DOHH2 (cell line): Measurements from ENCODE around the gene TECRL.

ENCODE experiments used
- EZH2phosphoT487 ChIP-seq: fragments of 200-600 bp; sonication (generic); IDR thresholded peaks from 2 replicates; pipeline ENCODE4 v1.6.1; 2017; ENCODE audit warnings: borderline replicate concordance, mild to moderate bottlenecking, antibody characterized with exemption, low read length, moderate library complexity, mixed read lengths
- TF ChIP-seq, protein P1 (sequence below): fragments of 200-600 bp; sonication (generic); IDR thresholded peaks from one replicate; pipeline ENCODE4 v1.5.1; 2014; ENCODE audit warnings: antibody characterized with exemption, mild to moderate bottlenecking, low read depth, low read length; ENCODE audit not compliant: poor library complexity, severe bottlenecking

DNA sequence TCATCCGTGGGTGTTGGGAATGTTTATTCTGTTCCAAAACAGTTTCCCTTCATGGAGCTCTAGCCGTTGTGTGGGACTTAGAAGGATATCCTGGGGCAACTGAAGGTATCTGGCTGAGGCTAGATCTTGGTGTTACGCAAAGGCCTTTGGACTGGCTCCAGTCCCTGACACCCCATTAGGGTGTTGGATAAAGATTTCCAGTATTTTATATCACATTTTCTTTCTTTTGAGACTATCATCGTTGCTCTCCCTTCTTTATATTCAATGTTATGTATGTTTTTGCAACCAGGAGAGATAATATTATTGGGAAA, 103.0 kb downstream of the TECRL start:
- TF ChIP-seq, protein P1, sequence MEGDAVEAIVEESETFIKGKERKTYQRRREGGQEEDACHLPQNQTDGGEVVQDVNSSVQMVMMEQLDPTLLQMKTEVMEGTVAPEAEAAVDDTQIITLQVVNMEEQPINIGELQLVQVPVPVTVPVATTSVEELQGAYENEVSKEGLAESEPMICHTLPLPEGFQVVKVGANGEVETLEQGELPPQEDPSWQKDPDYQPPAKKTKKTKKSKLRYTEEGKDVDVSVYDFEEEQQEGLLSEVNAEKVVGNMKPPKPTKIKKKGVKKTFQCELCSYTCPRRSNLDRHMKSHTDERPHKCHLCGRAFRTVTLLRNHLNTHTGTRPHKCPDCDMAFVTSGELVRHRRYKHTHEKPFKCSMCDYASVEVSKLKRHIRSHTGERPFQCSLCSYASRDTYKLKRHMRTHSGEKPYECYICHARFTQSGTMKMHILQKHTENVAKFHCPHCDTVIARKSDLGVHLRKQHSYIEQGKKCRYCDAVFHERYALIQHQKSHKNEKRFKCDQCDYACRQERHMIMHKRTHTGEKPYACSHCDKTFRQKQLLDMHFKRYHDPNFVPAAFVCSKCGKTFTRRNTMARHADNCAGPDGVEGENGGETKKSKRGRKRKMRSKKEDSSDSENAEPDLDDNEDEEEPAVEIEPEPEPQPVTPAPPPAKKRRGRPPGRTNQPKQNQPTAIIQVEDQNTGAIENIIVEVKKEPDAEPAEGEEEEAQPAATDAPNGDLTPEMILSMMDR = no peak
- TF ChIP-seq EZH2phosphoT487 = no peak
